Activated CD8-positive, alpha-beta memory T cell treated with anti-CD3 and anti-CD28 coated beads, Interleukin-2, amount 10 ng/mL, durations not matched to agents 7 days and 5 days (primary cell): ENCODE data around the gene GALNT12. TPM values are rescaled to one million over a fixed set of nuclear protein-coding genes. Genes with fewer than 3 reads are reported as not detected.

Experiments used
- ATAC-seq: fragments of 150-1000 bp; cut with Tn5 transposase; one replicate; pipeline ENCODE4 v1.10.0; 2021; ENCODE audit warnings: moderate library complexity
- CTCF ChIA-PET: fragments of 350-600 bp; sonication (Branson Sonifier 250); formaldehyde crosslinking; loops from one replicate; lab custom pipeline; 2021; ENCODE audit warnings: antibody characterized with exemption; lab: Charles Lee
- DNase-seq: peaks from one replicate; pipeline ENCODE4 v3.0.0-alpha.2; 2020
- H3K27ac Mint-ChIP-seq: one replicate; pipeline ENCODE4 v1.8.0; 2021; ENCODE audit warnings: mild to moderate bottlenecking, mixed read lengths
- H3K27me3 Mint-ChIP-seq: one replicate; pipeline ENCODE4 v1.8.0; 2021; ENCODE audit warnings: mixed read lengths
- H3K36me3 Mint-ChIP-seq: one replicate; pipeline ENCODE4 v1.8.0; 2021; ENCODE audit warnings: mild to moderate bottlenecking, mixed read lengths
- H3K4me1 Mint-ChIP-seq: one replicate; pipeline ENCODE4 v1.8.0; 2021; ENCODE audit warnings: mixed read lengths
- H3K4me3 Mint-ChIP-seq: one replicate; pipeline ENCODE4 v1.8.0; 2021; ENCODE audit warnings: mild to moderate bottlenecking, moderate library complexity, mixed read lengths
- H3K9me3 Mint-ChIP-seq: one replicate; pipeline ENCODE4 v1.8.0; 2022; ENCODE audit warnings: low read depth, mixed read lengths
- total RNA-seq, 2 experiments: library from RNA; stranded (reverse); gene quantifications; one replicate each; pipeline ENCODE4 v1.2.3, GENCODE V29; 2021

Gene GALNT12
- total RNA-seq, 2 experiments from 2014 or later = 3.5 to 9.9 TPM

GRCh38 chr9:98864281-98865174 lies 57.1 kb downstream of the GALNT12 start:
- CTCF ChIA-PET = interaction anchor here (0.8 kb wide), 1 partner anchor 17 kb away, joined by 4 read pairs; no protein-coding TSS in a partner anchor
- Mint-ChIP-seq H3K9me3 (no peaks in the 10 kb centered on the region), H3K27me3 (peaks cover 41% of the 10 kb centered on the region), H3K4me1 (peaks cover 9% of the 10 kb centered on the region), H3K36me3 (no peaks in the 10 kb centered on the region), H3K27ac (no peak overlapping the region), H3K4me3 (no peak overlapping the region)
- DNase-seq = no peak
- ATAC-seq = no peak

GRCh38 chr9:98865284-98865875 lies 57.9 kb downstream of the GALNT12 start:
- H3K27me3 Mint-ChIP-seq = peaks cover 38% of the 10 kb centered on the region
- DNase-seq (no peak), ATAC-seq (no peak)
- peaks cover 9% of the 10 kb centered on the region for H3K4me1 Mint-ChIP-seq
- H3K27ac Mint-ChIP-seq = no peak overlapping the region
- H3K36me3 Mint-ChIP-seq = no peaks in the 10 kb centered on the region
- CTCF ChIA-PET = interaction anchor here (0.8 kb wide), 1 partner anchor 17 kb away, joined by 4 read pairs; no protein-coding TSS in a partner anchor
- no peaks in the 10 kb centered on the region for H3K9me3 Mint-ChIP-seq
- H3K4me3 Mint-ChIP-seq = no peak overlapping the region

GRCh38 chr9:98866435-98867102 lies 59.1 kb downstream of the GALNT12 start:
- Mint-ChIP-seq H3K27me3 (peaks cover 41% of the 10 kb centered on the region), H3K4me1 (peaks cover 9% of the 10 kb centered on the region), H3K27ac (no peak overlapping the region), H3K9me3 (no peaks in the 10 kb centered on the region), H3K4me3 (no peak overlapping the region), H3K36me3 (no peaks in the 10 kb centered on the region)
- no peak for ATAC-seq
- CTCF ChIA-PET = no interaction called here
- no peak for DNase-seq

- ATAC-seq (no peak), DNase-seq (no peak)
- CTCF ChIA-PET = no interaction called here
- Mint-ChIP-seq H3K27me3 (peaks cover 43% of the 10 kb centered on the region), H3K4me3 (no peak overlapping the region), H3K4me1 (peaks cover 9% of the 10 kb centered on the region), H3K36me3 (no peaks in the 10 kb centered on the region), H3K9me3 (no peaks in the 10 kb centered on the region), H3K27ac (no peak overlapping the region)
Measured at GRCh38 chr9:98867103-98867428, 59.6 kb downstream of the GALNT12 start.

GRCh38 chr9:98867429-98868168 lies 60.1 kb downstream of the GALNT12 start:
- Mint-ChIP-seq H3K4me1 (peaks cover 9% of the 10 kb centered on the region), H3K27me3 (peaks cover 43% of the 10 kb centered on the region), H3K9me3 (no peaks in the 10 kb centered on the region), H3K4me3 (no peak overlapping the region), H3K27ac (no peak overlapping the region), H3K36me3 (no peaks in the 10 kb centered on the region)
- ATAC-seq (no peak), DNase-seq (no peak)
- CTCF ChIA-PET = no interaction called here

GRCh38 chr9:98869078-98869745 lies 61.7 kb downstream of the GALNT12 start:
- H3K9me3 Mint-ChIP-seq = no peaks in the 10 kb centered on the region
- H3K36me3 Mint-ChIP-seq = no peaks in the 10 kb centered on the region
- H3K27ac Mint-ChIP-seq = no peak overlapping the region
- H3K27me3 Mint-ChIP-seq = peaks cover 40% of the 10 kb centered on the region
- H3K4me3 Mint-ChIP-seq = no peak overlapping the region
- DNase-seq (no peak), ATAC-seq (no peak)
- H3K4me1 Mint-ChIP-seq = peaks cover 9% of the 10 kb centered on the region
- CTCF ChIA-PET = no interaction called here

GRCh38 chr9:98869866-98870265 lies 62.4 kb downstream of the GALNT12 start:
- DNase-seq = no peak
- no peaks in the 10 kb centered on the region for H3K36me3 Mint-ChIP-seq
- no peak overlapping the region for H3K4me3 Mint-ChIP-seq
- peaks cover 9% of the 10 kb centered on the region for H3K4me1 Mint-ChIP-seq
- no peak overlapping the region for H3K27ac Mint-ChIP-seq
- CTCF ChIA-PET = no interaction called here
- H3K9me3 Mint-ChIP-seq = no peaks in the 10 kb centered on the region
- ATAC-seq = no peak
- H3K27me3 Mint-ChIP-seq = peaks cover 34% of the 10 kb centered on the region

GRCh38 chr9:98870782-98871557 lies 63.5 kb downstream of the GALNT12 start:
- Mint-ChIP-seq H3K36me3 (no peaks in the 10 kb centered on the region), H3K4me3 (no peak overlapping the region), H3K27ac (no peak overlapping the region), H3K9me3 (no peaks in the 10 kb centered on the region), H3K4me1 (peaks cover 9% of the 10 kb centered on the region), H3K27me3 (peaks cover 29% of the 10 kb centered on the region)
- ATAC-seq (no peak), DNase-seq (no peak)
- CTCF ChIA-PET = interaction anchor here (1.2 kb wide), 1 partner anchor 22 kb away, joined by 3 read pairs; no protein-coding TSS in a partner anchor

GRCh38 chr9:98871558-98872065 lies 64.1 kb downstream of the GALNT12 start:
- no peak overlapping the region for H3K27ac Mint-ChIP-seq
- ATAC-seq (no peak), DNase-seq (no peak)
- H3K4me1 Mint-ChIP-seq = peaks cover 9% of the 10 kb centered on the region
- no peak overlapping the region for H3K4me3 Mint-ChIP-seq
- peaks cover 24% of the 10 kb centered on the region for H3K27me3 Mint-ChIP-seq
- H3K36me3 Mint-ChIP-seq = no peaks in the 10 kb centered on the region
- CTCF ChIA-PET = interaction anchor here (1.2 kb wide), 1 partner anchor 23 kb away, joined by 3 read pairs; no protein-coding TSS in a partner anchor
- no peaks in the 10 kb centered on the region for H3K9me3 Mint-ChIP-seq

- H3K9me3 Mint-ChIP-seq = no peaks in the 10 kb centered on the region
Measured at GRCh38 chr9:98873526-98873925, 66.1 kb downstream of the GALNT12 start.

GRCh38 chr9:98873951-98874371 lies 66.5 kb downstream of the GALNT12 start:
- ATAC-seq = no peak
- H3K9me3 Mint-ChIP-seq = no peaks in the 10 kb centered on the region
- DNase-seq = no peak
- H3K4me1 Mint-ChIP-seq = no peaks in the 10 kb centered on the region
- H3K36me3 Mint-ChIP-seq = no peaks in the 10 kb centered on the region
- H3K27ac Mint-ChIP-seq = no peak overlapping the region
- no peak overlapping the region for H3K4me3 Mint-ChIP-seq
- CTCF ChIA-PET = no interaction called here
- peaks cover 21% of the 10 kb centered on the region for H3K27me3 Mint-ChIP-seq

More at GRCh38 chr9:98873526-98873925, 66.1 kb downstream of the GALNT12 start:
- peaks cover 21% of the 10 kb centered on the region for H3K27me3 Mint-ChIP-seq
- CTCF ChIA-PET = no interaction called here
- DNase-seq = no peak
- no peak for ATAC-seq
- no peak overlapping the region for H3K27ac Mint-ChIP-seq
- no peaks in the 10 kb centered on the region for H3K36me3 Mint-ChIP-seq
- H3K4me3 Mint-ChIP-seq = no peak overlapping the region
- H3K4me1 Mint-ChIP-seq = no peaks in the 10 kb centered on the region

GRCh38 chr9:98874721-98875255 lies 67.3 kb downstream of the GALNT12 start:
- peaks cover 24% of the 10 kb centered on the region for H3K27me3 Mint-ChIP-seq
- DNase-seq = no peak
- no peaks in the 10 kb centered on the region for H3K9me3 Mint-ChIP-seq
- no peak for ATAC-seq
- CTCF ChIA-PET = no interaction called here
- H3K4me3 Mint-ChIP-seq = no peak overlapping the region
- no peaks in the 10 kb centered on the region for H3K36me3 Mint-ChIP-seq
- H3K4me1 Mint-ChIP-seq = no peaks in the 10 kb centered on the region
- no peak overlapping the region for H3K27ac Mint-ChIP-seq
